ENCODE measurements around the gene RBM10.

The RBM10 gene

GRCh38 chrX:47170861-47171692, 26.1 kb downstream of the RBM10 start:
- H3K9me3 ChIP-seq (ENCODE audit: low read length) = no peaks in the 10 kb centered on the region
- peaks cover 0 to 5% of the 10 kb centered on the region in 2 donors for H3K27me3 ChIP-seq (ENCODE audit: control insufficient read depth in 1 of 2, insufficient read depth in 2 of 2, low read length in 2 of 2)
- no peak overlapping the region for H3K9ac ChIP-seq (ENCODE audit: low read length)
- H3K4me1 ChIP-seq (ENCODE audit: insufficient read depth, low read length) = peaks cover 6% of the 10 kb centered on the region
- H3K27ac ChIP-seq (ENCODE audit: low read depth, low read length) = no peak overlapping the region
- H3K4me3 ChIP-seq (ENCODE audit: low read depth in 1 of 2, low read length in 2 of 2) = no peak overlapping the region
- H3K36me3 ChIP-seq (ENCODE audit: insufficient read depth, low read length) = peaks cover 28% of the 10 kb centered on the region

- Histone ChIP-seq H3K27me3 (ENCODE audit: control insufficient read depth in 1 of 2, insufficient read depth in 2 of 2, low read length in 2 of 2) (peaks cover 0 to 5% of the 10 kb centered on the region in 2 donors), H3K36me3 (ENCODE audit: insufficient read depth, low read length) (peaks cover 37% of the 10 kb centered on the region), H3K4me3 (ENCODE audit: low read depth in 1 of 2, low read length in 2 of 2) (no peak overlapping the region), H3K27ac (ENCODE audit: low read depth, low read length) (no peak overlapping the region), H3K9ac (ENCODE audit: low read length) (no peak overlapping the region), H3K4me1 (ENCODE audit: insufficient read depth, low read length) (peaks cover 6% of the 10 kb centered on the region), H3K9me3 (ENCODE audit: low read length) (no peaks in the 10 kb centered on the region)
Observed at GRCh38 chrX:47171996-47172395, 27.0 kb downstream of the RBM10 start.

- H3K4me3 ChIP-seq (ENCODE audit: low read depth in 1 of 2, low read length in 2 of 2) = no peak overlapping the region
- H3K36me3 ChIP-seq (ENCODE audit: insufficient read depth, low read length) = peaks cover 40% of the 10 kb centered on the region
- H3K9ac ChIP-seq (ENCODE audit: low read length) = no peak overlapping the region
- peaks cover 6% of the 10 kb centered on the region for H3K4me1 ChIP-seq (ENCODE audit: insufficient read depth, low read length)
- no peak overlapping the region for H3K27ac ChIP-seq (ENCODE audit: low read depth, low read length)
- H3K27me3 ChIP-seq (ENCODE audit: control insufficient read depth in 1 of 2, insufficient read depth in 2 of 2, low read length in 2 of 2) = peaks cover 0 to 5% of the 10 kb centered on the region in 2 donors
- H3K9me3 ChIP-seq (ENCODE audit: low read length) = no peaks in the 10 kb centered on the region
Observed at GRCh38 chrX:47172549-47172948, 27.5 kb downstream of the RBM10 start.

- Histone ChIP-seq H3K9me3 (ENCODE audit: low read length) (no peaks in the 10 kb centered on the region), H3K27me3 (ENCODE audit: control insufficient read depth in 1 of 2, insufficient read depth in 2 of 2, low read length in 2 of 2) (peaks cover 0 to 5% of the 10 kb centered on the region in 2 donors), H3K36me3 (ENCODE audit: insufficient read depth, low read length) (peaks cover 44% of the 10 kb centered on the region), H3K4me1 (ENCODE audit: insufficient read depth, low read length) (peaks cover 6% of the 10 kb centered on the region), H3K9ac (ENCODE audit: low read length) (no peak overlapping the region), H3K27ac (ENCODE audit: low read depth, low read length) (no peak overlapping the region), H3K4me3 (ENCODE audit: low read depth in 1 of 2, low read length in 2 of 2) (no peak overlapping the region)
Observed at GRCh38 chrX:47172971-47173792, 28.2 kb downstream of the RBM10 start.

- Histone ChIP-seq H3K4me1 (ENCODE audit: insufficient read depth, low read length) (peaks cover 6% of the 10 kb centered on the region), H3K27me3 (ENCODE audit: control insufficient read depth in 1 of 2, insufficient read depth in 2 of 2, low read length in 2 of 2) (peaks cover 0 to 9% of the 10 kb centered on the region in 2 donors), H3K9me3 (ENCODE audit: low read length) (no peaks in the 10 kb centered on the region), H3K9ac (ENCODE audit: low read length) (no peak overlapping the region), H3K27ac (ENCODE audit: low read depth, low read length) (no peak overlapping the region), H3K36me3 (ENCODE audit: insufficient read depth, low read length) (peaks cover 52% of the 10 kb centered on the region), H3K4me3 (ENCODE audit: low read depth in 1 of 2, low read length in 2 of 2) (no peak overlapping the region)
Observed at GRCh38 chrX:47174376-47174775, 29.4 kb downstream of the RBM10 start.

- H3K36me3 ChIP-seq (ENCODE audit: insufficient read depth, low read length) = peaks cover 57% of the 10 kb centered on the region
- peaks cover 0 to 9% of the 10 kb centered on the region in 2 donors for H3K27me3 ChIP-seq (ENCODE audit: control insufficient read depth in 1 of 2, insufficient read depth in 2 of 2, low read length in 2 of 2)
- no peaks in the 10 kb centered on the region for H3K9me3 ChIP-seq (ENCODE audit: low read length)
- H3K4me3 ChIP-seq (ENCODE audit: low read depth in 1 of 2, low read length in 2 of 2) = no peak overlapping the region
- no peak overlapping the region for H3K9ac ChIP-seq (ENCODE audit: low read length)
- H3K27ac ChIP-seq (ENCODE audit: low read depth, low read length) = no peak overlapping the region
- peaks cover 6% of the 10 kb centered on the region for H3K4me1 ChIP-seq (ENCODE audit: insufficient read depth, low read length)
Observed at GRCh38 chrX:47174846-47175587, 30.0 kb downstream of the RBM10 start.

GRCh38 chrX:47175588-47175980, 30.6 kb downstream of the RBM10 start:
- no peaks in the 10 kb centered on the region for H3K9me3 ChIP-seq (ENCODE audit: low read length)
- H3K36me3 ChIP-seq (ENCODE audit: insufficient read depth, low read length) = peaks cover 57% of the 10 kb centered on the region

GRCh38 chrX:47176101-47176740, 31.2 kb downstream of the RBM10 start:
- Histone ChIP-seq H3K9ac (ENCODE audit: low read length) (no peak overlapping the region), H3K27me3 (ENCODE audit: control insufficient read depth in 1 of 2, insufficient read depth in 2 of 2, low read length in 2 of 2) (peaks cover 0 to 10% of the 10 kb centered on the region in 2 donors), H3K4me1 (ENCODE audit: insufficient read depth, low read length) (no peaks in the 10 kb centered on the region), H3K4me3 (ENCODE audit: low read depth in 1 of 2, low read length in 2 of 2) (no peak overlapping the region), H3K36me3 (ENCODE audit: insufficient read depth, low read length) (peaks cover 54% of the 10 kb centered on the region), H3K9me3 (ENCODE audit: low read length) (no peaks in the 10 kb centered on the region), H3K27ac (ENCODE audit: low read depth, low read length) (no peak overlapping the region)

More at GRCh38 chrX:47175588-47175980, 30.6 kb downstream of the RBM10 start:
- H3K9ac ChIP-seq (ENCODE audit: low read length) = no peak overlapping the region
- H3K4me1 ChIP-seq (ENCODE audit: insufficient read depth, low read length) = peaks cover under 1% of the 10 kb centered on the region
- H3K27ac ChIP-seq (ENCODE audit: low read depth, low read length) = no peak overlapping the region
- H3K4me3 ChIP-seq (ENCODE audit: low read depth in 1 of 2, low read length in 2 of 2) = no peak overlapping the region
- H3K27me3 ChIP-seq (ENCODE audit: control insufficient read depth in 1 of 2, insufficient read depth in 2 of 2, low read length in 2 of 2) = peaks cover 0 to 9% of the 10 kb centered on the region in 2 donors

GRCh38 chrX:47177079-47177478, 32.1 kb downstream of the RBM10 start:
- H3K27ac ChIP-seq (ENCODE audit: low read depth, low read length) = no peak overlapping the region
- H3K36me3 ChIP-seq (ENCODE audit: insufficient read depth, low read length) = peaks cover 60% of the 10 kb centered on the region
- H3K4me1 ChIP-seq (ENCODE audit: insufficient read depth, low read length) = no peaks in the 10 kb centered on the region
- no peak overlapping the region for H3K9ac ChIP-seq (ENCODE audit: low read length)
- H3K27me3 ChIP-seq (ENCODE audit: control insufficient read depth in 1 of 2, insufficient read depth in 2 of 2, low read length in 2 of 2) = peaks cover 0 to 18% of the 10 kb centered on the region in 2 donors
- H3K9me3 ChIP-seq (ENCODE audit: low read length) = no peaks in the 10 kb centered on the region
- H3K4me3 ChIP-seq (ENCODE audit: low read depth in 1 of 2, low read length in 2 of 2) = no peak overlapping the region

- H3K36me3 ChIP-seq (ENCODE audit: insufficient read depth, low read length) = peaks cover 62% of the 10 kb centered on the region
- H3K27me3 ChIP-seq (ENCODE audit: control insufficient read depth in 1 of 2, insufficient read depth in 2 of 2, low read length in 2 of 2) = peaks cover 0 to 17% of the 10 kb centered on the region in 2 donors
- H3K27ac ChIP-seq (ENCODE audit: low read depth, low read length) = no peak overlapping the region
- no peaks in the 10 kb centered on the region for H3K9me3 ChIP-seq (ENCODE audit: low read length)
- H3K4me3 ChIP-seq (ENCODE audit: low read depth in 1 of 2, low read length in 2 of 2) = no peak overlapping the region
- no peaks in the 10 kb centered on the region for H3K4me1 ChIP-seq (ENCODE audit: insufficient read depth, low read length)
- H3K9ac ChIP-seq (ENCODE audit: low read length) = no peak overlapping the region
Observed at GRCh38 chrX:47178337-47178736, 33.3 kb downstream of the RBM10 start.
